GM21619 (cell line): ENCODE data around the gene PRR13.
"Not testable (repeated sequence)": the region's sequence is repeated elsewhere in the genome, so short reads cannot be mapped to it uniquely, and the experiment has no call there.

ENCODE experiments used
- ATAC-seq: cut with Tn5 transposase; IDR thresholded peaks from one replicate; pipeline ENCODE4 v1.9.1; 2021; ENCODE audit not compliant: unreplicated experiment

Gene PRR13

DNA sequence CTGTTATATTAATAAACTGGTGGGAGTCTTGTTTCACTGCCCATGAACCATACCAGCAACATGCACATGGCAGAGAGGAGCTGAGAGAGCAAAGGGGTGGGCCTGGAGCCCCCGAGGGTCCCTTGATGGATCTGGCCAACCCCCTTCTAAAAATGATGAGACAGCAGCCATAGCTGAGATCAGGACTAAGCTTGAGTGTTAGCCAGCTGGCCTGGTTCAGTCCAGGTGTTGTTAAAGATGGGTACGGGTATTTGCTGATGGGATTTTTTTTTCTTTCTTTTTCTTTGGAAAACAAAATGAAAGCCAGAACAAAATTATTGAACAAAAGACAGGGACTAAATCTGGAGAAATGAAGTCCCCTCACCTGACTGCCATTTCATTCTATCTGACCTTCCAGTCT is 26.3 kb downstream of the PRR13 start:
- ATAC-seq: no peak

DNA sequence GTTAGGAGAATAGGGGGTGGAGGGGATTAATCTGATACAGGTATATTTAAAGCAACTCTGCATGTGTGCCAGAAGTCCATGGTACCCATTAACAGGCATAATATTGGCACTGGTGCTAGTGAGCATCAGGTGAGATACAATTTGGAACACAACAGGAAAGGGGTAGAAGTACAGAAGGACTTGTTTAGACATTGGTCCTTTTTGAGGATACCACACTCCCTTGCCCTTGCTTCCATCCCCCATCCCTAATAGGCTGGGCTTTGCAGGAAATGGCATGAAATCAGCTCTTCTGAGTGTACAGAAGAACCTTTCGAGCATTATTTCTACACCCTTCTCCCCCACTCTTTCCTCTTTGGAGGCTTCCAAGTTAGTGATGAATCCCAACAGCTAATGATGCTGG is 26.7 kb downstream of the PRR13 start:
- no peak for ATAC-seq

DNA sequence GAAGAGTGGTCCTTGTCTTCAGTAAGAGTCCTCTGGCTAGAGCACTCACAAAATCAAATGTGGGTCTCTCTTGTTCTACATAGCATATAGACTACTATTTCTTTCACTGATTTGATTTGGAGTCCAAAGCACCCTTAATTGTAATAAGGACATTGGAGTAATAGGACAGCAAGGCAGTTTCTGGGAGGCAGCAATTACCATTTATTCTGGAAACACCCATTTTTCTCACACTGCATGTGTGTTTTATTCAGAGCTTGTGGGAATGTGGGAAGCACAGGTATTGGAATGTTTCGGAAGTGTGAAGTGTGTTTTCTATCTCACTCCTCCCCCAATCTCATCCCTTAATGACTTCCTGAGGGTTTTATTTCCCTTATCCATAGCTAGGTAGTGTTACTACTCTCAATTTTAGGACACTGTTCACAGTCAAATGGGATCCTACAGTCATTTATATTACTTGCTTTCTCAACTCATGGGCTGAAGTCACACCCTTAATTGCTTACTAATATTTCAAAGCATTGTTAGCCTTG is 30.6 kb downstream of the PRR13 start:
- ATAC-seq: no peak

DNA sequence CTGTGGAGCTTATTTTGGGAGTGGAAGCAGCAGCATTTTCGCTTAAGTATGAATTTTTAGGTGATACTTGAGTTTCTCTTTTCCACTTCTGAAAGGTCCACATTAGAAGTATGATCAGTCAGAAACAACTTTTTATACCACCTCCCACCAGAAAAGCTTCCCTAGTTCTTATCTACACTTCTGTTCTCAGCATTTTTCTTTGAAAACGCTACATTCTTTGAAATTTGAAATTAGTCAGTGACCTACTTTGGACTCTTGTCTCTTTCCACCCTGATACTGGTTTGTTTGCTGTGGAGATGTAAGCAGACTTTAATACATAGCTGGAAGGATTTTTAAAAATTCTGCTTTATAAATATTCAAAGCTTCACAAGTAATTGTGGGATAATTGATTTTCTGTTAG is 32.5 kb downstream of the PRR13 start:
- ATAC-seq: no peak

DNA sequence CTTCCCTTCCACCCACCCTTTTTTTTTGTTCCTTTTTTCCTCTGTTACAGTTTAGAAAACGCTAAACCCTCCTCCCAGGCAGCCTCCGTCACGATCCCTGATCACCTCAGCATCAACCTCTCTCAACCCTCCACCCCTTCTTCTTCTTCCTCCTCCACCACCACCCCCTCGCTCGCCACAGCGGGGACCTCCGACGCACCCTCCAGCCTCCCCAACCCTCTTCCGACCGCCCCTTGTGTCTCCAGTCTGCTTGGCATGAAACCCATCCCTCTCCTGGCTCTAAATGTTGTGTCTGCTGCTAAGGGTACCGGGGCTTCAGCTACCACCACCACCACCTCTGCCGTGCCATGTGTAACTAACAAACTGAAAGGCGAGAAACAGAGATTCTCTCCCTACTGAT is 33.3 kb downstream of the PRR13 start:
- ATAC-seq: no peak

DNA sequence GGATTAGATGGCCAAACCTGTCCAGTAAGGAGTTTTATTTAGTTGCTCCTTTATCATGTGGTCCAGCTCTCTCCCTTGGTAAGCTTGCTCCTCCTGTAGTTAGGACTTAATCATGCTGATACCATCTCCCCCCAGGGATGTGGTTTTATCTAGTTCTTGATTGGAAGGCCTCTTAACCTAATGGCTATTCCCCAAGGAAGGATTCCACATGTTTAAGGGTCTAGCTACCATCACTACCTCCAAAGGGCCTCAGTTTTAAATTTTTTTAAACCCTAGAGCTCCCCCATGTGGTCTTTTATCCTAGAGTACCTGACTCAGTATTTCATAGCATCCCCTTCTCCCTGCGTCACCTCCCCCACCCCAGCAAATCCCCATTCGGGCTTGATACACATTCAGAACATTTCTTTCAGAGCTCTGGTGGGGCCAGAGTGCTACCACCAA is 35.3 kb downstream of the PRR13 start:
- ATAC-seq: no peak

DNA sequence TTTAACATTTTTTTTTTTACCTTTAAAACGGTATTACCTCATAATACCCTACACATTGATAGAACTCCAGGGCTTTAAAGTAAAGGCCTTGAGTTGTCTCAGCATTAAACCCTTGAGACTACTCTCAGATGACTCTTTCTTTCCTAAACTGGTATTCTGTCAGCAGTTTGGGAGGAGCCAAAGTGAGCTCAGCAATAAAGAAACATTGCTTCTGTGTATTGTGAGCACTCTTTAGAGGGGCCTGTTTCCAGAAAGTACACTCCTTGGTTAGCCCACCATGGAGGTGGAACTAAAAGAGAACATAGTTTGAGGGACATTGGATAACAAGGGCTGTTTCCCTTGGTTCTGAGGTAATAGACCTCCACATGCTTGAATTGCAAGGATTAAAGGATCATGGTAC is 37.3 kb downstream of the PRR13 start:
- ATAC-seq: no peak

DNA sequence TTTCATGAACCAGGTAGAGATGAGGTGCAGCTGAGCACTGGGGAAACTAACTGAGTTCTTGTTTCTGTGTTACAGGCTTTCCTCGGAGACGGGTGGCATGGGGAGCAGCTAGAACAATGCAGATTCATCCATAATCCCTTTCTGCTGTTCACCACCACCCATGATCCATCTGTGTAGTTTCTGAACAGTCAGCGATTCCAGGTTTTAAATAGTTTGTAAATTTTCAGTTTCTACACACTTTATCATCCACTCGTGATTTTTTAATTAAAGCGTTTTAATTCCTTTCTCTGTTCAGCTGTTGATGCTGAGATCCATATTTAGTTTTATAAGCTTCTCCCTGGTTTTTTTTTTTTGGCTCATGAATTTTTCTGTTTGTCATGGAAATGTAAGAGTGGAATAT is 37.8 kb downstream of the PRR13 start:
- ATAC-seq: no peak

DNA sequence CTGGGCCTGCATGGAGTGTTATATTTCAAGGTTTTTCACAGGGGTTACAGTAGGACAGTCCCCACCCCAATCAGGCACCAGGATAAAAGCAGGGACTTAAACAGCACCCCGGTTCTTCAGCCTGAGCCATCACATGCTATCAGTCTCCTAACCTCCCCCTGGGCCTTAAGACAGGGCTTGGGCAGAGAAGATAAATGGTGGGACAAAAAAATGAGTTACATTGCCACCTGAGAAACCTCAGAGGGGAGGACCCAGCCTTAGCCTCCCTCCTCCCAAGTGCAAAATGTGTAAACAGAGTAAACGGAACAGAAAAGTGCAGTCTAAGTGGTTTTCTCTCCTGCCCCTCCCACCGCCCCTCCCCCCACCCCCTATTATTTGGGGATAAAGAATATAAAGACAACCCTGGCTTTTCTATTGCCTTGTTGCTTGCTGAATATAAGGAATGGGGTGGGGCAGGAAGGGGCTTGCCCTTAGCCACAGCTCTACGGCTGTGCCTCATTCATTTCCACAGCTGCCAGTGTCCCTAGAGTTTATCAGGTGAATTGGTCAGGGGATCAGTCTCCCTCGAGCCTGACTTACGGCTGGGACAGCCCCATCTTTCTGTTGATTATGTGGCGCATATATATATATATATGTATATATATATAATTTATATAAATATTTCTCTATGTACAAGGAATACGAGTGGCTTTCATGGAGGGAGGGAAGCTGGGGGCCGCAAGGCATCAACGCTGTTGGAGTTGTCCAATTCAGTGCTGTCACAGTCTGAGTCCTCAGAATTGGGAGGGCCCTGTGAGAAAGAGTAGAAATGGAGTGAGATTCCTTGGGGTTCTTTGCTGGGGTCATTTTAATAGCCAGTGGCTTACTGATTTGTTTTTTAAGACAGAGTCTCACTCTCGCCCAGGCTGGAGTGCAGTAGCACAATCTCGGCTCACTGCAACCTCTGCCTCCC is 39.2 kb downstream of the PRR13 start:
- no peak for ATAC-seq

DNA sequence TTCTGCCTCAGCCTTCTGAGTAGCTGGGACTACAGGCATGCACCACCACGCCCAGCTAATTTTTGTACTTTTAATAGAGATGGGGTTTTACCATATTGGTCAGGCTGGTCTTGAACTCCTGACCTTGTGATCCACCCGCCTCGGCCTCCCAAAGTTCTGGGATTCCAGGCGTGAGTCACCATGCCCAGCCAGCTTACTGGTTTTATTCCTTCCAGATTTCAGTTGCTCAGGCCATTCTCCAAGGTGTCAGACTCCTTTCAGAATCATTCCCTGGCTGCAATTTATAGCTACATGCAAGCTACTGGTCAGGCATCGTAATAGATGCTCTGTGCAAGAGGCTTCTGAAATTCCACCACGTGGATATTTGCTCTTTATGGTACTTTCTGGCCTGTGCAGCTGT is 39.9 kb downstream of the PRR13 start:
- not testable (repeated sequence) for ATAC-seq

DNA sequence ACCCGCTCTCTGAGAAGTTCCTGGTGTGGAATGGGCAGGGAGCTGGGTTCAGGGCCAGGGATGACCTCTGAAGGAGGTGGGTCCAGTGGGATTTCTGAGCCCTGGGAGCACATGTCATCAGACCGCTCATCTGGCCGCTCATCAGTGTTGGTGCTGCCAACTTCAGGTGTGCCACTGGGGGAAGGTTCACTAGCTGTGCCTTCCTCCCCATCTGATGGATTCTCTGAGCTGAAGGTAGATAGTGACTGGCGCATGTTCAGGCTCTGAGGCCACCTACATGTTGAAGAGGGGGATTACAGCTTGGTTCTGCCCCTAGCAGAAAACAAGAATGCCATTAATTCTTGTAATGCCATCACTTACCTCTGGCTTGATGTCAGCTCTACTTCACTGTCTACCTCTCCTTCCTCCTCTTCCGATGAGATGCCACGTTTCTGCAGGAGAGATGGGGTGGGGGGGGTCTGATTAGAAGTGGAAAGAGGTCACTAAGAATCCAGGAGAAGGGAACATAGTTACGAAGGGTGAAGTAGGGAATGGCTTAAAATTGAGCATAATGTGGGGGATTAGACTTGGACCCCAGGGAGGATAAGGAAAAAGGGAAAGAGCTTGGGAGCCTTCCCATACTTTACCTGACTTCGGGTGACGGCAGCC is 40.5 kb downstream of the PRR13 start:
- no peak for ATAC-seq

DNA sequence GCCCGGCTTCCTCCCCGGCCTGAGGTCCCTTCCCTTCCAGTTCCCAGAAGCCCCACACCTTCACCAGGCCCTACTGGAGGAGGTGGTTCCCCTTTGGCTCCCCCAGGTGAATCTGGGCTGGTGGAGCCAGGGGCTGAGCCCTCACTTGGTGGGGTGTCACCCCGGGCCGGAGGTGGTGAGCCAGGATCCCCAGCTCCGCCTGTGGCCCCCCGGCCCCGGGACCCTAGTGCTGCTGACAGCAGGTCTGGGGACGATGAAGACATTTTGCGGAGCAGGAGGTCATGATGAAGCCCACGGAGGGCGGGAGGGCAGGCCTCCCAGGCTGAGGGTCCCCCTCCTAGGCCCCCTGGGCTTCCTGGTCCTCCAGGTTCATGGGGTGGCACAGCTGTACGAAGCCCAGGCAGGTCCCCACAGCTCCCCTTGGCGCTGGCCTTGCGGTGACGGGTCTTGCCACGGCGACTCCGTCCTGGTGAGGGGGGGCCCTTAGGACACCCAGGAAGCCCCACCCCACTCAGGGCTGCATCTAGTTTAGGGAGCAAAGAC is 41.2 kb downstream of the PRR13 start:
- ATAC-seq: no peak

DNA sequence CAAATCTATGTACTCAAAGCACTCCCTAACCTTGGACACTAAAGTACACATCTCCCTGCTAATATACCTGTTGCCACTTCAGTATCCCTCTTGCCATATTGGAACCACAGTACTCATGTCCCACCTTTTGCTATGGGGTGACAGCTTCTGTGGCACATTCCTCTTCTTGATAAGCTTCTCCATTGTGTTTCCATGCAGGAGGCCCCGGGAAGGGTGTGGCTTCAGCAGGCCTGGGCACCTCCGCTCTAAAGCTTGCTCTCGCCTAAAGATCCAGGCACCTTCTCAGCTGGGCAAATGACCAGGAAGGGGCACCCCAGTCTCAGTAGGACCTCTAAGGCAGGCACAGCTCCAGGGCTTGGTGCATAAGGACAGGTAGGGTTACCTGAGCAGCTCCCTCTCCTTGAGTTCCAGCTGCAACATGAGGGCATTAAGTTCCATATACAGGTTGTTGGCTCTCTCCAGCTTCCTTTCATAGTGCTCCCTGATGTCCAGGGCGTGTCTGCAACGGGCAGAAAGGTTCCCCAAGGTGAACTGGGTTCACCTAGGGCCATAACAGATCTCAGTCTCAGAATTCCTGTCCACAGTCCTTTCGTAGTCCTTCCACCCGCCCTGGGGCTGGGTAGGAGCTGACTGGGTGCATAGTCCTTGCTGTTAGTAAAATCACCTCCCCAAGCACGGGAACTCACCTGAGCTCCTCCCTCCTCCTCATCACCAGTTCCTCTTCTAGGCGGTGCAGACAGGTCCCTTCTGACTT is 41.9 kb downstream of the PRR13 start:
- ATAC-seq: no peak

DNA sequence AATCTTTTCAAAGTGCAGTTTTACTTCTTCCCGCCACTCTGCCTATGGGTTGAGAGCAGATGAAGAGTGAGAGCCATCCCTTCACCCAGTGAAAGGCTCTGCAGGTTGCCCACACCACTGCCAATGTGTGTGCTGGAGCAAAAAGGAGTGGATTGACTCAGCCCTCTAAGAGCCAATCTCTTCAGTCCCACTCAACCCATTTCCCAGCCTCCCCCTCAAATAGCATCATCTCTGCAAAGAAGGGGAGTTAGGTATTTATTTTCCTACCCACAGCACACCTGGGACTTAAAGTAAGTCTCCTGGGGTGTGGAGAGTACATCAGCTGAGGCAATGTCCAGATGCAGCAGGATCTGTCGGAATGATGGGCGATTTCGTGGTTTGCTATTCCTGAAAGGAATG is 42.4 kb downstream of the PRR13 start:
- no peak for ATAC-seq

DNA sequence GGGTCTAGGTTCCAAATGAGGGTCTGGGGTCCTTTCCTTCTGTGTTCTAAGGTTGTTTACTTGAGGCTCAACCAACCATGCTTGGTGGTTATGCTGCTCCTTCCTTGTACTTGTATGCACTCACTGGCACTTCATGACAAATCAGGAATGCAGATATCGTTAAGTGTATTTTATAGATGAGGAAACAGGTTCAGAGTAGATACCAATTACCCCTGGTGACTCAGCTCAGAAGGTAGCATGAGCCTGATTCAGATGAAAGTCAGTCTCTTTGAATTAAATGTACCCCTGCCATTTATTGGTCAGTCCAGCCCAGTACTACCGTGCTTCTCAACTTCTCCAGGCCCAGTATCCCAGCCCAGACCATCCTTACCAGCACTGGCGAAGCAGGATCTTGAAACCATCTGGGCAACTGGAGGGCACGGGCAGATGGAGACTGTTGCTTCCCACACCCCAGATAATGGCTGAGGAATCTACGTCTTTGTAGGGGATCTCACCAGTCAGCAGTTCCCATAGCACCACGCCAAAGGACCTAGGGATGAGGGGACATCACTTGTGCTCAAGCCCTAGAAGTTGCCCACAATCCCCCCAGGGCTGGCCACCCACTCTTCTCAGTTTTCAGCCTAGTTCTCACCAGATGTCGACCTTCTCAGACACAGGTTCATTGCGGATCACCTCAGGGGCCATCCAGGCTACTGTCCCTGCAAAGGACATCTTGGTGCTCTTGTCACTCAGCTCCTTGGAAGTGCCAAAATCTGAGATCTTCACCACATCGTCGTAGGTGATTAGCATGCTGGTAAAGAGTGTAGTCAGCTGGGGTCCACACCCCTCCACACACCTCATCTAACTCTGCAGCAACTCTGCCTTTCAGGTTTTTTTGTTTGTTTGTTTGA is 43.4 kb downstream of the PRR13 start:
- ATAC-seq: no peak

DNA sequence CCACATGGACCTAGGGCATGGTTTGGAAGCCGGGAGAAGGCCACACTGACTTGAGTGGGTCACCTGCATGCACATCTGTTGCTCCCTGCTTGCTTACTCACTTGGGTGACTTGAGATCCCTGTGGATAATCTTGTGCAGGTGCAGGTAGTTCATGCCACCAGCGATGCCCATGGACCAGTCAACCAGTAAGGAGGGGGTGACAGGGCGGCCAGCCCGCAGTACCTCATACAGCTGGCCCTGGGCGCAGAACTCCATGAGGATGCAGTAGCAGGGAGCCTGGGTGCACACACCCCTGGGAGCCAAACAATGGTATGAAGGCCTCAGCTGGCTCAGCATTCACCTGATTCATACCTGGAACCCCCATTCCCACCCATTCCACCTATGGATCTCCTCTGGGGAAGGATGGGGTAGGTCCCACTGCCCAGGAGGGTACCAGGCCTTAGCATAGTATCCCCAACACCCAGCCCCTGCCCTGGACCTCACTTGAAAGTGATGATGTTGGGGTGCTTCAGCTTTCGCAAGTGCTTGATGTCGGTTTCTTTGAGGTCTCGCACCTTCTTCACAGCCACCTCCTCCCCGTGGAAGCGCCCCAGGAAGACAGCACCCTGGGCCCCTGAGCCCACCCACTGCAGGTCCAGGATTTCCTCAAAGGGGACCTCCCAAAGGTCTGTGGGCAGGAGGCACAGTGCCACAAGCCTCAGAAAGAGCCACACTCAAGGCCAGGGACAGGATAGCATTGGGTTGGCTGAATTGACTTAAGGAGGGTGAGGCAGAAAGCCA is 44.6 kb downstream of the PRR13 start:
- no peak for ATAC-seq

DNA sequence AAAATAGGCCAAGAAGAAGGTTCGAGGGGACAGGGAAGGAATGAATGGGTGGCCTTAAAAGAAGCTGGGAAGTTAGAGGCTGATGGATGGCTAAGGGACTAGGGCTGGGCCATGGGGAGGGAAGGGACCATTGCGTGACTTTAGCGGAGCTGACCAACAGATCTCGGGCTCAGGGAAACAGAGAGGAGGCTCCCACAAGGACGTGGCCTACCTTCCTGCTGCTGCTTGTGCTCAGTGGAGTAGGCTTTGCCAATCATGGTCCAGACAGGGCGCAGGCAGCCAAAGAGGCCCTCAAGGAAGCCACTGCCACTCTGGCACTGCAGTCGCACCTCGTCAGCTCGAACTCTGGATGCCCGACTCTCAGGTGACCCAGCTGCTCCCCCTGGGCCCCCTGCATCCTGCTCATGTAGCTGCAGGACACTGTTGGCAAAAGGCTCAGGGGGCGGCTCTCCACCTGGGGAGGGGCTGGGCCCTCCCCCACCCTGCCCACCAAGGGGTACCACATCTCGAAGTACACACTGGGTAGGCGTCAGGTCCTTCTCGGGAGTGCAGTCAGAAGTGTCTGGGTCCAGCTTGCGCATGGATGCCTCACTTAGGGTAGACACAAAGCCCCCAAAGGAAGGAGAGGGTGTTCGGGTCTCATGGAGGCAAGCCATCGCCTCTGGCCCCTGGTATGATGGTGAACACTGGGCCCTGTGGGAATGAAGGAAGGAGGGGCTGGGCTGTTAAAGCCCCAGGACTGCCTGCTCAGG is 45.4 kb downstream of the PRR13 start:
- ATAC-seq: no peak

DNA sequence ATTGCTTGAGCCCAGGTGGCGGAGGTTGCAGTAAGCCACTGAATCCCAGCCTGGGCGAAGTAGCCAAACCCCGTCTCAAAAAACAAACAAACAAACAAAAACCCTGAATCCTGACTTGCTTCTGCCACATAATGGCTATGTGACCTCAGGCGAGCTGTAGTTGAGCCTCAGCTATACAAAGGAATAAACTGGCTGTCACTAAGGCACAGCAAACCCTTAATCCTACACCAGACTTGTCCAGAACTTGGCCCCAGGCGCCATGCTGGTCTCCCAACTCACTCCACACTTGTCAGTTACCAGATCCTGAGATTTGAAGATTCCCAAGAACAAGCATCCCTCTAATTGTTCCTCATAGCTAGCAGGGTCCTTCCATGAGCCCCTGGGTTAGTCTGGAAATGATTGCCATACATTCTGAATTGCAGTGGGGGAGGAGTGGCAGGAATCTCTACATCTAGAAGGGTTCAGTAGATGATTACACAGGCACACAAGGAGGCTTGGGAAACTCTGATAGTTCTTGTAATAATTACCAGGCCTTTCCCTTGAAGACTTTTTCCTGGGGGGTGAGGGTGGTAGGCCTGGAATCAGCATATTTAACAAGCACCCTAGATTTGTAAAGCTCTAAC is 47.8 kb downstream of the PRR13 start:
- ATAC-seq: no peak
